Retina (tissue), 1 donor: ENCODE results near the gene STAM.
A peak's percentile ranks its signal among the peaks of the same experiment; 100 is the strongest.

Experiments
- DNase-seq: peaks from one replicate; pipeline ENCODE4 v3.0.0-alpha.2; 2016

Gene STAM

GRCh38 chr10:17648243-17649035 is 4.5 kb downstream of the STAM start:
- no peak for DNase-seq

- no peak for DNase-seq
Measured at GRCh38 chr10:17649052-17649451, 5.1 kb downstream of the STAM start.

GRCh38 chr10:17649836-17650235 is 5.9 kb downstream of the STAM start:
- DNase-seq: no peak

- no peak for DNase-seq
Measured at GRCh38 chr10:17650416-17650815, 6.5 kb downstream of the STAM start.

GRCh38 chr10:17651896-17652295 is 7.9 kb downstream of the STAM start:
- no peak for DNase-seq

DNA sequence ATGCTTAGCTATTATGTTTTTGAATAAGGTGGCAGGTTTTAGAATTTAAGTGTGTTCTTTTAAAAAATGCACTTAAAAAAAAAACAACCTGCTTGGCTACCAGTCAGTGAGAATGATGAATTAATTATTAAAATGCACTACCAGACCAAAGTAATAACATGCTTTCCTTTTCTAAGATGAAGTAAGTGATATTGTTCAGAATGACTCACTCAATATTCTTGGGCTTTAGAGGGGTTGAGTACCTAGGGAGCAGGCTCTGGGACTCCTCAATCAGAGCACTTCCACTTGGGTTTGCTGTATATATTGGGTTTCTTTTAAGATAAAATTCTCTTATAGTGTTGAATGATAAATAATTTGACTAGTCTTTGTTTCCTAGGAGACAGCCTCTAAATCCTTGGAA is 8.6 kb downstream of the STAM start:
- DNase-seq: no peak

GRCh38 chr10:17655009-17655408 is 11.1 kb downstream of the STAM start:
- no peak for DNase-seq

- DNase-seq: no peak
Measured at GRCh38 chr10:17655567-17656146, 11.7 kb downstream of the STAM start.

- no peak for DNase-seq
Measured at GRCh38 chr10:17657103-17657500, 13.2 kb downstream of the STAM start.

- DNase-seq: no peak
Measured at GRCh38 chr10:17659365-17659764, 15.4 kb downstream of the STAM start.

- no peak for DNase-seq
Measured at GRCh38 chr10:17660921-17661320, 17.0 kb downstream of the STAM start.

DNA sequence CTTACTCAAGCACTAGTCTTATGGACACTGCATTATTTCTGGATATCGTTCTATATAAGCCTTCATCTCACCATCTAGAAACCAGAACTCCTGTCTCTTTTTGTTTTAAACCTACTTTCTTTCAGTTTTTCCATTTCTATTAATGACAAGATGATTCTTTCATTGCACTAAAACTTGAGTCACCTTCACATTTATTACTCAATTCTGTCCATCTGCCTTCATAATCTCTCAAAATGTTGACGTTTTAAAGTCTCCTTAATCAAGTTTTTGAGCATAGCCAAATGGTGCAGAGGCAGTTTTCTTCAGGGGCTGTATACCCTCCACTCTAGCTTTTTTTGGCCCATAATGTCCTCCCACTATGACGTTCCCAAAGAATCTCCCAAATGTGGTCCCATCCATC is 17.6 kb downstream of the STAM start:
- no peak for DNase-seq

DNA sequence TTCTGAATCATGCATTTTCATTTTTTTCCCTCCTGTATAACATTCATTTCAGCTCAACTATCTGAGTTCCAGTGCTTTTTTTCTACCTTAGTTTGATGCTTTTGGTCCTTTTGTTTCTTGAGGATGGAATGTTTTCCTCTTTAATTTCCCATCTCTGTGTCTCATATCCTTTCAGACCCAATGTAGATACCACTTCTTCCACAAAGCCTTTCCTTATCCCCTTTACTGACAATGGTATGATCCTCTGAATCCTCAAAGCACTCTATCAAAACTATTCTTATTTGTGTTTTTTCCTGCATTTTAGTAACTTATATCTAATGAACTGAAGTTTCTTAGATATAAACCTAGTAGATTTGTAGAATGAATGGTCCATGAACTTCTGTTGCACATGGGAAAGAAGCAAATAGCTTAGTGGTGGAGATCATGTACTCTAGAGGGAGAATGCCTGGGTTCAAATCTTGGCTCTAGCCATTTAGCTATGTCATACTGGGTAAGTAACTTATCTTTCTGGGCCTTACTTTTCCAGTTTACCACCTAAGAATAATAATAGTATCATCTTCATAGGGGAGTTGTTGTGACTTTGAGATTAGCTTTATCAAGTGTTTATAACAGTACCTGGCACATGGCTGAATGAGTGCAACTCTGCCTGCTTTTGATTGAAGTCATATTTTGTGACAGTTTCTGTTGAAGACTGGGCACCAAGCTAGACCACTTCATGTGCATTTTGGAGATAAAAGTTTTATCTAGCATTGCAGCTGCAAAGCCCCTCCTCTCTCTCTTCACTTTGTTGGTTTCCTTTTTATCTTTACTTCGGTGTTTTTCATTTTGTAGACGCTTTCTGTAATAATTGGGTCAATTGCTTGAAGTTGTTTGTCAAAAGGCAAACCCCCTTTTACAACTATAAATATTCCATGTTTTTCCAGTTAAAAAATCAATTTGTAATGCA is 18.5 kb downstream of the STAM start:
- DNase-seq: no peak

GRCh38 chr10:17663450-17663849 is 19.5 kb downstream of the STAM start:
- no peak for DNase-seq

DNA sequence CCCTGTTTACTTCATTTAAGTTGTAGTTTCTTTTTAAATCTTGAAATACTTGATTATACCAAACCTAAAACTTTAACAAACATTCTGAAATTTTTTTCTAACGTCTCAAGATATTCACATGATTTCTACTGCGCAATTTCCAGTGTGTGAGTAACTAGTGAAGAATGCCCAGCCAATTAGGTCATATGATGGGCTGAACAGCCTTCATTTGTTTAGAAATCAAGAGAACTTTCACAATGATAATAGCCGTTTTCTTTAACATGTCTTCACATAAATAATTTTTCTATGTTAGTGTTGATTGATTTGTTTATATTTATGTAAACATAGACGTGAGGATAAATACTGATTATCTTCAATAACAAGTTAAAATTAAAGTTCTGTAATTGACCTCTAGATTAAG is 21.8 kb downstream of the STAM start:
- DNase-seq: no peak

- DNase-seq: no peak
Measured at GRCh38 chr10:17668435-17669184, 24.7 kb downstream of the STAM start.

DNA sequence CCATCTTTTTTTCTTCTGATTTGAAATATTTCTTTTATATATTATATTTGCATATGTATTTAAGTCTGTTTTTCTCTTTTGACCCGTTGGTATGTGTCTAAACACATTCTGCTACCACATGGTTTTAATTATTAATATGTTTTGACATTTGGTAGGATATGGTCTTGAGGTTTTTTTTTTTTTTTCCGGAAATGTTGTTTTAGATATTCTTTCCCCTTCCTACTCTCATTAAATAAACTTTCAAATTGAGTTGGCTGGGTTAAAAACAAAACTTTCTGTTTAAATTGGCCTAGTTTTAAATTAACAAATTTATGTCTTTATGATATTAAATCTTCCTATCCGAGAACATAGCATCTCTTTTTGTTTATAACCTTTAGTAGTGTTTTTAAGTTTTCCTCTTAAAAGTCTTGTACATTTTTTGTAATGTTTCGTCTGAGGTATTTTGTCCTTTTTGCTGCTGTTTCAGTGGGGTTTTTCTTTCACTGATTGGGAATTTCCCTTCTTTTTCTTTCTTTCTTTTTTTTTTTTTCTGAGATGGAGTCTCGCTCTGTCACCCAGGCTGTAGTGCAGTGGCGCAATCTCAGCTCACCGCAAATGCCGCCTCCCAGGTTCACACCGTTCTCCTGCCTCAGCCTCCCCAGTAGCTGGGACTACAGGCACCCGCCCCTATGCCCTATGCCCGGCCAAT is 25.4 kb downstream of the STAM start:
- DNase-seq: no peak

GRCh38 chr10:17671307-17671706 is 27.4 kb downstream of the STAM start:
- DNase-seq: no peak

DNA sequence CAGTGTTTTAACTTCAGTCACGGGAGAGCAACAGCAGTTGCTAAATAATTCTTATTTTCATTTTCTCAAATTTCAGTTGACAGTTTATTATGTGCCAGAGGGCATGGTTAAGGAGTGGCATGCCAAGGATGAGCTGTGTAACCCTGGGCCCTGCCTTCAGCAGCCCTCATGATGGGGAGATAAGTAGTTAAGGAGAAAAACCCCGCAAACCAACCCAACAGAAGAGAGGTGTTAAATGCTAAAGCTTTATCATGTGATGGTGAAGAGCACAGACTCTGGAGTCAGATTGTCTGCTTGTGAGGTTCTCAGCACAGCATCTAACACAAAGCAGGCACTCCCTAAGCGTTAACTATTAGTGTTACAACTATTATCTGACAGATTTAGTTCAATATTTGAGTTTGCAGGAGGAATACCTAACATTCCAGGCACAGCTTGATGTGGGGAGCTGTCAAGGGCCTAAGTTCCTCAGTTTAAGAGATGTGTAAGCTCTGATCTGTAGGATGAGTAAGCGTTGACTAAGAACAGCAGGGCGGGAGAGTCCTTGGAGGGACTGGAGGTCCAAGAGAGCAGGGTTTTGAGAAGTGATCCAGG is 29.6 kb downstream of the STAM start:
- peak; percentile 6 for DNase-seq

DNA sequence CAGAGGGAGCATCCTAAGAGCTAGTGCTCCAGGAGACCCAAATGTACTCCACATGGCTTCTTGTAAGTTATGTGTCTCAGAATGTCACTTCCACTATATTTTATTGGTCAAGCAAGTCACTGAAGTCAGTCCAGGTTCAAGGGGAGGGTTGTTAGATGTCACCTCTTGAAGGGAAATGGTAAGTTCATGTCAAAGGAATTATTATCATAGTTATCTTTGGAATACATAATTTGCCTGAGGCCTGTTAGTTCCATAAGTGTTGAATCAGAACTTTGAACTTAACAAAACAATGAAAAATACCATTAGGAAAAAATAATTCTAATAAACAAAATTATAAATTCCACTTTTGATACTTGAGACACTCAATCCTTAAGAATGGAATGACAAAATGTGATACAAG is 30.6 kb downstream of the STAM start:
- no peak for DNase-seq

DNA sequence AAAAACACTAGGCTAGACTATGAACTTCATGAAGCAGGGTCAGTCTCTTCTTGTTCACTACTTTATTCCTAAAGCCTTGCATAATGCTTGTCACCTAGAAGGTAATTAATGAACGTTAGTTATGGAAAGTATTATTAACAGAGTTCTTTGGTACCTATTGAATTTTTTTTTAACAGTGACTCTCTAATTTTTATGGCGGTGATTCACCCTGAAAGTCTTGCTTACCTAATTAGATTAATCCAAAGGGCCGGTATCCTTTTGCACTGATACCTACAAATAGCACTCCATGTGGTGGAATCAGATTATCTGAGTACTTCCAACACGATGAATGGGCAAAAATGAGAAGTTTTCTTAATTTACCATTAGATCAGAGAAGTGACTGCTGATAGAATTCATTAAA is 31.7 kb downstream of the STAM start:
- DNase-seq: no peak

GRCh38 chr10:17676919-17677318 is 33.0 kb downstream of the STAM start:
- no peak for DNase-seq
